ENCODE measurements around the gene NRP2.

DNA sequence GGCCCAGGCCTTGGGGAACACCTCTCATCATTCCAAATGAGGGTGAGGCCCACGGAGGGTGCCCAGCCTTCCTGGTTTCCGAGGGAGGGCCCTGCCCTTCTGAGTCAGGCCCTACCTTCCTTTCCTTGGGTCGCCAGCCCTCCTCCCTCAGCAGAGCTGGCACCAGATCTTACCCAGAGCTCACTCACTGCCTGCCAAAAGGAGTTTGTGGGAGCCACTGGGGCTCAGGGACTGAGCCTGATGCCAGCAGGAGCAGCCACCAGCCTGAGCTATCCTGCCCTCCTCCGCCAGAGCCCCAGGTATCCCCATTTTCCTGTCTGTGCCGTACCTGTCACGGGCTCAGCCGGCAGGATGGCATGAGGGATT is 64.1 kb downstream of the NRP2 start:
- TF ChIP-seq POLR2A (IDR thresholded peaks at IDR 0.05): no peak
- TF ChIP-seq, protein P1, sequence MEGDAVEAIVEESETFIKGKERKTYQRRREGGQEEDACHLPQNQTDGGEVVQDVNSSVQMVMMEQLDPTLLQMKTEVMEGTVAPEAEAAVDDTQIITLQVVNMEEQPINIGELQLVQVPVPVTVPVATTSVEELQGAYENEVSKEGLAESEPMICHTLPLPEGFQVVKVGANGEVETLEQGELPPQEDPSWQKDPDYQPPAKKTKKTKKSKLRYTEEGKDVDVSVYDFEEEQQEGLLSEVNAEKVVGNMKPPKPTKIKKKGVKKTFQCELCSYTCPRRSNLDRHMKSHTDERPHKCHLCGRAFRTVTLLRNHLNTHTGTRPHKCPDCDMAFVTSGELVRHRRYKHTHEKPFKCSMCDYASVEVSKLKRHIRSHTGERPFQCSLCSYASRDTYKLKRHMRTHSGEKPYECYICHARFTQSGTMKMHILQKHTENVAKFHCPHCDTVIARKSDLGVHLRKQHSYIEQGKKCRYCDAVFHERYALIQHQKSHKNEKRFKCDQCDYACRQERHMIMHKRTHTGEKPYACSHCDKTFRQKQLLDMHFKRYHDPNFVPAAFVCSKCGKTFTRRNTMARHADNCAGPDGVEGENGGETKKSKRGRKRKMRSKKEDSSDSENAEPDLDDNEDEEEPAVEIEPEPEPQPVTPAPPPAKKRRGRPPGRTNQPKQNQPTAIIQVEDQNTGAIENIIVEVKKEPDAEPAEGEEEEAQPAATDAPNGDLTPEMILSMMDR (IDR thresholded peaks at IDR 0.05 in 8 of 11, conservative IDR thresholded peaks at IDR 0.05 in 3 of 11): no peak
- no peak for TF ChIP-seq POLR2AphosphoS5 (IDR thresholded peaks at IDR 0.05)
